ENCODE data around the gene KANSL3.

DNA sequence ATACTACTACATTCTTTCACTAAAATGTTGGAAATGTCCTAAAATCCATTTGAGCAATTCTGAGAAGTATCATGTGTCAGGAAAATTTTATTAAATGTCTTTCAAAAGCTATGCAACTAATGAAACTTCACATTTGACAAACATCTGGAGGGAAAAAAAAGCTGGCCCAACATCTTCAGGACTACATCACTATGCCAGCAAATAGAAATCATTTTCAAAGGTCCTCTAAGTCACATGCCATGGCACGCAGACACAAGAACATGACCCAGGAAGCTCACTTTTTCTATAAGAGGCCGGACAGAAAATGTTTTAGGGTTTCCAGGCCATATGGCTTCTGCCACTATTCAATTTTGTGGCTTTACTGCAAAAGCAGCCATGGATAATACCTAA, 11.6 kb downstream of the KANSL3 start:
- TF ChIP-seq EP300 (IDR thresholded peaks at IDR 0.05; ENCODE audit: borderline replicate concordance) (no peak), YY1 (IDR thresholded peaks at IDR 0.05; ENCODE audit: low read depth) (no peak), TAF1 (IDR thresholded peaks at IDR 0.05; ENCODE audit: low read depth) (no peak), USF1 (IDR thresholded peaks at IDR 0.05) (no peak), MAX (IDR thresholded peaks at IDR 0.05) (no peak), TEAD4 (IDR thresholded peaks at IDR 0.05) (no peak), NFIC (IDR thresholded peaks at IDR 0.05) (no peak), RAD21 (IDR thresholded peaks at IDR 0.05; ENCODE audit: low read depth) (no peak), CREB1 (IDR thresholded peaks at IDR 0.05; ENCODE audit: low read depth) (no peak), FOXM1 (IDR thresholded peaks at IDR 0.05; ENCODE audit: borderline replicate concordance, low read depth) (no peak), REST (IDR thresholded peaks at IDR 0.05; ENCODE audit: low read depth) (no peak), ZBTB7A (IDR thresholded peaks at IDR 0.05; ENCODE audit: low read depth) (no peak), EGR1 (IDR thresholded peaks at IDR 0.05) (no peak)
